Adrenal gland (tissue), 5 donors: ENCODE results near the gene DCD.
A peak's percentile ranks its signal among the peaks of the same experiment; 100 is the strongest.

Experiments used
- CTCF ChIP-seq, 6 experiments: fragments of 450-650 bp in 4 of 6; fragments of 200-600 bp in 2 of 6; sonication (generic) in 1 of 6; IDR thresholded peaks; 1 replicate in 5 of 6; 2 replicates in 1 of 6; pipeline versions ENCODE4 v1.5.1 to v1.8.0; 2016 to 2021; ENCODE audit warnings: antibody characterized with exemption in 6 of 6, mild to moderate bottlenecking in 2 of 6, moderate library complexity in 1 of 6
- POLR2A ChIP-seq, 2 donors: fragments of 450-650 bp; IDR thresholded peaks; one replicate each; pipeline ENCODE4 v1.6.1; 2017; ENCODE audit warnings: antibody characterized with exemption in 2 of 2, mild to moderate bottlenecking in 2 of 2, moderate library complexity in 1 of 2
- donor health status: DM: no; HTN: no; CAD: no.

DNA sequence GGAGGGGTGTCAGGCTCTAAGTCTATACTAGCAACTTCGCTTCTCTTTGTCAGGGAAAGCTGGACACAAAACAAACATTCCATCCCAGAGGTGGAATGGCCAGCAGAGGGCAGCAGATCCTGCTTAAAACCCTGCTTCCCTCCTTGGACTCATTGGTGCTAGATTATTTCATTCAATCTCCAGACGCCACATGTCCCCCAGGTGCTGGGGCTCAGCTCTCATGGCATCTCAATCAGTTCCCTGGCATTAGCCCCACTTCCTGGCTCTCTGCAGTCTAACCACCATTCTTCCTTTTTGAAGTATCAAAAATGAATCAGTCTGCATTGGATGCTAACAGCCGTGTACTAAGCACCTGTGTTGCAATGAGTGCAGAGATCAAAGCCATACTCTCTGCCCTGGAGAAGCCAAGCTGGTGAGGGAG lies 51.6 kb downstream of the DCD start:
- TF ChIP-seq CTCF (IDR thresholded peaks at IDR 0.05), result peak; percentile 53 to 83 (median 62)
- no peak for TF ChIP-seq POLR2A (IDR thresholded peaks at IDR 0.05)
